HPDE6-E6E7 (cell line): Measurements from ENCODE around the gene ZNF358.

ENCODE experiments used
- DNase-seq: peaks from one replicate; pipeline ENCODE4 v3.0.0; 2011; ENCODE audit warnings: missing footprints; ENCODE audit errors: extremely low spot score

Gene ZNF358

DNA sequence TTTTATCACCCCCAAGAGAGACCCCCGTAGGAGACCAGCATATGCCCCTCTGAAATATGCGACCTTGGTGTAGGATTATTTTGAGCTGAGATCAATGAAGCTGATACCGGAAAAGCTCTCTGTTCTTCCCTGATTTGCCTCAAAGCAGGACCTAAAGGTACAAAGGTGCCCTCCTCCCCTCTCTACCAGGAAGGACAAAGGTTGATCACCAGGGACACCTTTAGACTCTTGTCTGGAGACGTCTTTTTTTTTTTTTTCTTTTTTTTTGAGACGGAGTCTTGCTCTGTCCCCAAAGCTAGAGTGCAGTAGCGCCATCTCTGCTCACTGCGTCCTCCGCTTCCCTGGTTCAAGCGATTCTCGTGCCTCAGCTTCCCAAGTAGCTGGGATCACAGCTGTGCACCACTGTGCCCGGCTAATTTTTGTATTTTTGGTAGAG lies 26.3 kb upstream of the ZNF358 start:
- DNase-seq, result no peak

DNA sequence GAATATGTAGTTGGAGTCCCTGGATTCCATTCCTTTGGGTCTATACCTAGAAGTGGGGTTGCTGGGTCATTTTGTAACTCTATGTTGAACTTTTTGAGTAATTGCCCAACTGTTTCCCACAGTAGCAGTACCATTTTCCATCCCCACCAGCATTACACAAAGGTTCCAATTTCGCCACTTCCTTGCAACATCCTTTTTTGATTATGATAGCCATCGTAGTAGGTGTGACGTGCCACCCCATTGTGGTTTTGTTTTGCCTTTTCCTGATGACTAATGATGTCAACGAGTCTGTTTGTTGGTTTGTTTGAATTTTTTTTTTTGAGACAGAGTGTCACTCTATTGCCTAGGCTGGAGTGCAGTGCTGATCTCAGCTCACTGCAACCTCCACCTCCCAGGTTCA lies 23.8 kb upstream of the ZNF358 start:
- DNase-seq, result no peak

DNA sequence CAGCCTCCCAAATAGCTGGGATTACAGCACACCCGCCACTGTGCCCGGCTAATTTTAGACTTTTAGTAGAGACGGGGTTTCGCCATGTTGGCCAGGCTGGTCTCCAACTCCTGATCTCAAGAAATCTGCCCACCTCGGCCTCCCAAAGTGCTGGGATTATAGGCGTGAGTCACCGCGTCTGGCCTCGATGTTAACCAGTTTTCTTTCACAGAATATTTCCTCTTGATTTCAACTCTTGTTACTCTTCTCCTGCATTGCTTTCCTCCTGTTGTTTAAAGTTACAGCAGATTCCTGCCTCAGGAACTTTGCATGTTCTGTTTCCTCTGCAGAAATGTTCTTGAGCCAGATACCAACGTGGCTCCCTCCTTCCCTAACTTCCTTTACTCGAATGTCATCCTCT lies 23.3 kb upstream of the ZNF358 start:
- no peak for DNase-seq

DNA sequence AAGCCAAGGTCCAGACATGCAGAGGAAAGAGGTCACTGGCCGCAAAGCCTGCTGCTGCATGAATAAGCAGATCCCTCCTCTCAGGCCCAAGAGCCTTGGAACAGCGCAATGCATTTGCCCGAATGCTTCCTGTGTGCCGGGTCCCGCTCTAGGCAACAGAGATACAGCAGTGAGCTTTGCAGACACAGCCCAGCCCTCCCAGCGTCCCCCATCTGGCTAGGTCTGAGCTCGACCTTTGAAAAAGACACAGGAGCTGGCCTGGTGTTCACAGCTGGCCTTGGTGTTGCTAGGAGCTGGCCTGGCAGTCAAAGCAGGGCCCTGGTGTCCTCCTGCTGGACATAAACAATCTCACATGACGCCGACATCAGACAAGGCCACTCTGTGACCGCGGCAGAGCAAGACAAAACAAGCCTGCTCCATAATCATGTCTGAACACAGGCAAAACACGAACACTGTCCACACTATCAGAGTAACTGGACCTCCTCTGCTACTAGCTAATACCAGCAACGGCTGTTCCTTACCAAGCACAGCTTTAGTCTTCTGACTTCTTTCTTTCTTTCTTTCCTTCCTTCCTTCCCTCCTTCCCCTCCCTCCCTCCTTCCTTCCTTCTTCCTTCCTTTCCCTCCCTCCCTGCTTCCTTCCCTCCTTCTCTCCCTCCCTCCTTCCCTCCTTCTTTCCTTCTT lies 21.3 kb upstream of the ZNF358 start:
- DNase-seq, result peak; percentile 65

DNA sequence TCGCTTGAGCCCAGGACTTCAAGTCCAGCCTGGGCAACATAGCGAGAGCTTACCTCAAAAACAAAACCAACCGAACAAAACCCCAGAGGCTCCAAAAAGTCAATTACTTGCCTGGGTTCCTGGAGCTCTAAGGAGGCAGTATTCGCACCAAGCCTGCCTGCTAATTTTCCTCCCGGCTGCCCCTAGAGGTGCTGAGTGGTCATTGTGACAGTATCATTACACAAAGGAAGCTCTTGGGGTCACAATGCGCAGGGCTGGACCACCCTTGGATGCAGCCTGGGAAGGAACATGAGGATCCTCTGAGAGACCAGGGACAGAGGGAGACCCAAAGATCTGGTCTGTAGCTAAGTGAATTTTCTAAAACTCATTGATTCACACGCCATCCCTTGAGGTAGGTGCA lies 18.6 kb upstream of the ZNF358 start:
- DNase-seq, result no peak

DNA sequence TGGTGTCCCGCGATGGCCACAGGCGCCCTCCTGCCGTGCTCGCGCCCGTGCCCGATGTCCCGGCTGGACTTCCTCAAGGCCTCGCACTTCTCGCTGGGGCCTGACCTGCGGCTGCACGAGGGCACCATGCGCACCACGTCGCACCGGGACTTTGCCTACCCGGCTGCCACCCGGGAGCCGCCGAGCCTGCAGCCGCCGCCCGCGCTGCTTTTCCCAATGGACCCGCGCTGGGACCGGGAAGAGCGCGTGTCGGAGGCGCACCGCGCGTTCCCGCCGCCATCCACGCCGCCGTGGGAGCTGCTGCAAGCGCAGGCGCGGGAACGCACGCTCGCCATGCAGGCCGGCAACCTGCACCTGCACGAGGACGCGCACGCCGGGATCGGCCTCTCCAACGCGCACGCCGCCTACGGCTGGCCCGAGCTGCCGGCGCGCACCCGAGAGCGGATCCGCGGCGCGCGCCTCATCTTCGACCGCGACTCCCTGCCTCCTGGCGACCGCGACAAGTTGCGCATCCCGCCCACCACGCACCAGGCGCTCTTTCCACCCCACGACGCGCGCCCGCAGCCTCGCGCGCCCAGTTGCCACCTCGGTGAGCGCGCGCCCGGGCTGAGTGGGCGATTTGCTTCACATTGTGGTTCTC lies 15.0 kb upstream of the ZNF358 start:
- DNase-seq, result peak; percentile 71

DNA sequence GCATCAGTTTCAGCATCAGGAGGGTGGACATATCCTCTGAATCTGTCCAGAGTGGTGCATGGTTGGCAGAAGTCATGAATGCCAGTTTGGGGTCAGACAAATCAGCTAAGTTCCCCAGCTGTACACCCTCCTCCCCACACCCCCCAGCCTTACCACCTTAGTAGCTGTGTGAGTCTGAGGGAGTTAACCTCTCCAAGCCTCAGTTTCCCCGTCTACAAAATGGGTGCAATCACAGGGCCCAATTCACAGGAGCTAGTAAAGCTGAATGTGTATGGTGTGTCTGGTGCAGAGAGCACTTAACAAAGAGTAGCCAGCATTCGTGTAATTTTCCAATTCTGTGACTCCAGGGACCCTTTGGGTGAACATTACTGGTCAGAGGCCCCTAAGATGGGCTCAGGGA lies 13.4 kb upstream of the ZNF358 start:
- DNase-seq, result no peak

DNA sequence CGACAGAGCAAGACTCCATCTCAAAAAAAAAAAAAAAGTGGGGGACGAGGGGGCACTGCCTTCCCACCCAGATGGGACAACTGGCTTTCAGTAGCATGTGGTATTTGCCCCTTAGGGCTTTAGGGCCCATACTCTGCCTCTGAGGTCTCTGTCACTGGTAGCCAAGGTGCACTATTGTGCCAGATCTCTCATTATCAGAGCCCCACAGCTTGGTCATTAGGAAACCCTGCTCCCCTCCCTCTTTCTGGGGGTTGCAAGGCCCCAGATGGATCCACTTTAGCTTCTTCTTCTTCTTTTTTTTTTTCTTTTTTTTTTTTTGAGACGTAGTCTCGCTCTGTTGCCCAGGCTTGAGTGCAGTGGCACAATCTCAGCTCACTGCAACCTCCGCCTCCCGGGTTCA lies 11.2 kb upstream of the ZNF358 start:
- no peak for DNase-seq

DNA sequence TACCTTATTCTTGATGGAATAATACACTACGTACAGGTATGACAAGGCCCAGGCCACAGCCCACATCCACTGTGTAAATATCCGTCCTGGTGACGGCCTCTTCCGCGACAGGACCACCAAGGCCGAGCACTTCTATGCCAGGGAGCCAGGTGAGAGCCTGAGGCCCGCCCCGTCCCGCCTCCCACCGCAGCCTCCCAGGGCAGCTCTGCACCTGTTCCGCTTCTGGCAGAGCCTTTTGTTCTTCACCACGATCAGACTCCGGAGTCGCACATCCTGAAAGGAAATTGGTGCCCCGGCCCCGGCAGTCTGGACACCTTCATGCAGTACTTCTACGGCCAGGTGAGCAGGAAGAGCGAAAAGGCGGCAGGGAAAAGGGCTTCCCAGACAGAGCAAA lies 10.6 kb upstream of the ZNF358 start:
- no peak for DNase-seq

DNA sequence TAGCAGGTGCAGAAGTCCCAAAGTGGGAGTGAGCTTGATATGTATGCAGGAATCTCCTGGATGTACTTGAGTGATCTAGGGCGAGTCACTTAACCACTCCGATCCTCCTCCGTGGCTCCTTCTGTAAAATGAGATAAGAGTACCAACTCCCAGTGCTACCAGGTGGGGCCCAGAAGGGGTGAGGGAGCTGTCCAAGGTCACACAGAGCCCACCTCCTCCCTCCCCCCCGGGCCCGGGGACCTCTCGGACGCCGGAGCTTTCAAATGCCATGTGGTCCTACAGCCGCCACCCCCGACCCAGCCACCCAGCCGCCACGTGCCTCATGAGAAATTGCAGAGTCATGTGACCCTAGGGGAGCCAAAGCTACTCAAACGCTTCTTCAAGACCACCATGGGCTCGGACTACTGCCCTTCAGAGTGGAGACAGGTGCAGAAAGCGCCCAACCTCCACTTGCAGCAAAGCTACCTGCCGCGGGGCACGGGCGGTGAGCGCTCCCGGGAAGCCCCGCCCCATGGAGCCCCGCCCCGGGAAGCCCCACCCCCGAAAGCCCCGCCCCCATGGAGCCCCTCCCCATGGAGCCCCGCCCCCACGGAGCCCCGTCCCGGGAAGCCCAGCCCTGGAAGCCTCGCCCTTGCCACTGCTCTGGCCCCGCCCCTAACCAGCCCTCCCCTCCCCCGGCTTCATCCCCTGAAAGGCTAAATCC lies 10.1 kb upstream of the ZNF358 start:
- DNase-seq, result no peak

DNA sequence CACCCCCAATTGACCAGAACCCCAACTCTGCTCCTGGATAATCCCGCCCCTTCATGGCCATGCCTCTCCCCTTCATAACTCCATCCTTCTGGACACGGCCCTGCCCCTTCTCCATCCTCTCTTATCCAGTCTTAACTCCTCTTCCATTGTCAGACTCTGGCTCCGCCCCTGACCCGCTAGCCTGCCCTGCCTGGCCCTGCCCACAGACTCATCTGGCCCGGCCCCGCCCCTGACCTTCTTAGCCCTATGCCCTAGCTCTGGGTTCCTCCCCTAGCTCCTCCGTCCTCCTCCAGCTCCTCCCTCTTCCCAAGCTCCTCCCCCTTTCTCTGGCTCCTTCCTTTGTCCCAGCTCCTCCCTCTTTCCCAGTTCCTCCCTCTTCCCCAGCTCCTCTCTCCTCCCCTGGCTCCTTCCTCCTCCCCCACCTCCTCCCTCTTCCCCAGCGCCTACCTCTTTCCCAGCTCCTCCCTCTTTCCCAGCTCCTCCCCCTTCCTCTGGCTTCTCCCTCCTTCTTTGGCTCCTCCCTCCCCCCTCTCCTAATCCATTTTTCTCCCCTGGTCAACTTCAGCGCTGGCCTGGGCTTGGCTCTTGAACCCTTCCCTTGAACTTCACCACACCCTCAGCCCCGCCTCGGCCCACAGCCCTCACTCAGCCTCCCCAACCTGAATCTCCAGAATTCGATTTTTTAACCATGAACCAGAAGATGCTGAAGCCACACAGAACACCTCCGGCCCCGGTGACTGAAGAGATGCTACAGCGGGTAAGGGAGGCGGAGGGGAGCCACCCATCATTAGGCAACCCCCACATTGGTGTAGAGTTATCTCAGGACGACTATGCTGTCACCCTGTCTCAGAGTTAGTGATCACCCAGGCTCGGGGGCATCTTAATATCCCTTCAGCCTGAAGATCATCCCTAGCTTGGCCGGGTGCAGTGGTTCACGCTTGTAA lies 9.2 kb upstream of the ZNF358 start:
- no peak for DNase-seq

DNA sequence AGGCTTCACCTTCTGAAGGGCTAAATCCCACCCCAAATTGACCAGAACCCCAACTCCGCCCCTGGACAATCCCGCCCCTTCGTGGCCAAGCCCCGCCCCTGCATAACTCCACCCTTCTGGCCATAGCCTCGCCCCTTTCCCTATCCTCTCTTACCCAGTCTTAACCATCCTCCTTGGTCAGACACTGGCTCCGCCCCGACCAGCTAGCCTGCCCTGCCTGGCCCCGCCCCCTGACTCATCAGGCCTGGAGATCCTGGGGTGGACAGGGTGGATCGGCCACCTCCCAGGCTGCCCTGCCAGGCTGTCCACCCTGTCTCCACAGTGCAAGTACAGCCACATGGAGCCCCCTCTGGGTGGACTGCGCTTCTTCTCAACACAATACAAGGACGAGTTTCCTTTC lies 8.0 kb upstream of the ZNF358 start:
- peak; percentile 86 for DNase-seq

DNA sequence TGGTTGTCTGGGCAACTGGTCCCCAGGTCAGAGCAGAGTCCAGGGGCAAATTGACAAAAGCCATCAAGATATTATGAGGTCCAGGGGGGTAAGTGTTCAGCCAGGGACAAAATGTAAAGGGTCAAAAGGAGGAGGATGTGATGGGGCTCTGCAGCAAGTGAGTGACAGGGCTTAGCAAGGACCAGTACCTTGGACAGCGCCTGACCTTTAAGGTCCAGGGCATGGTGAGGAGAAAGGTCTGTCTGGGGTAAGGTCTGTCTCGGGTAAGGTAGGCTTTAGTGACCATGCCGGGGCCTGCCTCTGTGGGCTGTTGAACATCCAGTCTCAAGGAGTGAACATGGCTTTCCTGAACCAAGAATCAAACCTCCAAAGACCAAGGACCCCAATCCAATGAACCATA lies 6.3 kb upstream of the ZNF358 start:
- DNase-seq, result no peak

DNA sequence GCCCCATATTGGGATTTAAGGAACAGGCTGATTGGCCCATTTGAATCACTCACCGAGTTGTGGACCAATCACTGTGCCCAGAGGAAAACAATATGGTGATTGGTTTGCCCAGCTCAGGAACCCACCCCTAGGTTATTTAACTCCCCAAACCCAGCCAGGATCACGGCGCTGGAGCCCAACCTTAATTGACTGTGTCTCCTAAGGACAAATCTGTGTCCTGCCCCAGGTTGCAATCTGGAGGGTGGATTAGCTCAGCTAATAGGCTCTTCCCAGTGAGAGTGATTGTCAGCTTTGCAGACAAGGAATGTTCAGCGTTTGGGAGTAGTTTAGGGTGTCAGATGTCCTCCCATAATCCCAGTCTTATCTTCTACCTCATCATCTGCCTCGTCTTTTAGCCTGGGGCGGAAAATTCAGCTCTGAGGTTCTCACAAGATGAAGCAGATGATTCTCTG lies 3.5 kb upstream of the ZNF358 start:
- DNase-seq, result no peak

DNA sequence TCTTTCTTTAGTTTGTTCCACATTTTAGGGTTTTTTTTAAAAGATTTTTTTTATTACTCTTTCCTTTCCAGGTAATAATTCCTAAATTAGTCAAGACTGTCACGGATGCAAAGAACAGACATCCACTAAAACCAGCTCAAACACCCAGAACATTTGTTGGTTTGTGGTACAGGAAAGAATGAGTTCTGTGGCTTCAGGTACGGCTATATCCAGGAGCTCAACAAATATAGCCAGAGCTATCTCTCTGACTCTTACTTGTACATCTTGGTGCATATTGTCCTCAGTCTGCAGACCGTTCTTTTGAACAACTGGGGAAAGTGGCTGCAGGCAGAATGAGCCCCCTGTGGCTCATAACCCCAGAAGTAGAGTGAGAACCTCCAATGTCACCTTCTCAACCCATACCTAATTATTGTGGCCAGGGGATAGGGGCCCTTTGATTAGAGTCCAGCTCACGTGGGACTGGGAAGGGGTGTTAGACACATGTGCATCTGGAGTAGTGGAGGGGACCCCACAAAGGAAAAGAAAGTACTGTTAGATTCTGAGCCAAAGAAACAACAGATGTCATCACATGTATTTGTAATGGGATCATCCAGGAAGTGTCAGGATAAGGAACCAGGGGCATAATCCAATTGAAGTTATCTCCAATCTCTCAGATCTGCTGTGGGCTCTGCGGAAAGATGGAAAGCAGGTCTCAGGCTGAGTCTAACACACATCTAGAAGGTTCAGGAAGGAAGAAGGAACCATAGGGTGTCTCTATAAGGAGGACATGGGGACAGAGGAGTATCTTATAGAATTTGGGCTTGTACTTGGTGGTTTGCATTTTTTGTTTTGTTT lies 1.9 kb upstream of the ZNF358 start:
- DNase-seq, result no peak

DNA sequence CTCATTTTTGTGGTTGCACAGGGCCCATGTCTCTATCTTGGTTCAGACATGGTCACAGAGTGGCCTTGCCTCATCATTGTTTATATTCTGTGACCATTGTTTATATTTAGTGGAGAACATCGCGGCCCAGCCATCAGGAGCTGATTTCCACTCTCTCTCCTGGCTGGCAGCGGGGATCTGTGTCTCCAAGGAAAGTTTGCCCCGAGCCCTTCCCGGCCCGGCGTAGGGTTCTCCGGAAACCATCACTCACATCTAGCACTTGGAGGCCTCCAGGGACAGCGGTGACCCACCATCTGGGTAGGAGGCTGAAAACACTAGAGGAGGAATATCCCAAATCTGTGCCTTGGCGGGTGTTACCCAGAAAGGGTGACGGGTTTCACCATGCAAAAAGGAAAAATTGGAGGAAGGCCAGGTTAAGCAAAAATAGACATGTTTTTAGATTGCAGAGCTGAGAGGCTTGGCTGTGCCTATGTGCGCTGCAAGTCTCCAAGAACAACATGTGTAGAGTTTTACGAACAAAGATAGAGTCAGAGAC lies 726 bp upstream of the ZNF358 start:
- no peak for DNase-seq

DNA sequence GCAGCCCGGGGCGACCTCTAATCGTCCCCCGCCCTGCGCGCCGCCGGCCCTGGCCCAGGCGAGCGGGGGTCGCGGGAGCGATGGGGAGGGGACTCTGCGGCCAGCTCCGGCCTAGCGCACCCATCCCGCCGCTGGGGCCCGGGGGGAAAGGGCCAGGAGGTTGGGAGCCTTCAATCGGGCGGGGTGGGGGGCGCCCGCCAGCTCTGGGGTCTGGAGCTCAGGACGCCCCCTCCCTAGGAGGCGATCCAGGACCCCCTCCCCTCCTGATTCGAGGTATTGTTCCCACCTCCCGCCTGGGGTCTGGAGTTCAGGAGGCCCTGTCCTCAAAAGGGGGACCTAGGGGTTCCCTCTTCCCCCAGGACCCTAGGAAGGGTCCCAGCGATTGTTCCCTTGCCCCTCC lies 430 bp downstream of the ZNF358 start:
- DNase-seq, result no peak

DNA sequence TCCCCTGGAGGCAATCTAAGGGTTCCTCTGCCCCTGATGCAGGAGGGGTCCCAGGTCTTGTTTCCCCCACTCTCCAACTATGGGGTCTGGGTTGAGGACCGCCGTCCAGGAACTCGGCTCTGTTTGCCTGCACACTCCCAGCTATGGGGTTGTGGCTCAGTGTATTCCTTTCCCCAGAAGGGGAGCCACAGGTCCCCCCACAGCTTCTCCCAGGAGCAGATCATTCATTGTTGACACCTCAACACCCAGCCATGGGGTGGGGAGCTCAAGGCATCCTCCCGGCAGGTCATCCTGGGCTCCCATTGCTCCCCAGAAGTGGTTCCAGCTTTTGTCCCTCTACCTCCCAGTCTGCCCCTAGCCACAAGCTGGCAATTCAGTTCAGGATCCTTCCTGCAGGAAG lies 975 bp downstream of the ZNF358 start:
- no peak for DNase-seq

DNA sequence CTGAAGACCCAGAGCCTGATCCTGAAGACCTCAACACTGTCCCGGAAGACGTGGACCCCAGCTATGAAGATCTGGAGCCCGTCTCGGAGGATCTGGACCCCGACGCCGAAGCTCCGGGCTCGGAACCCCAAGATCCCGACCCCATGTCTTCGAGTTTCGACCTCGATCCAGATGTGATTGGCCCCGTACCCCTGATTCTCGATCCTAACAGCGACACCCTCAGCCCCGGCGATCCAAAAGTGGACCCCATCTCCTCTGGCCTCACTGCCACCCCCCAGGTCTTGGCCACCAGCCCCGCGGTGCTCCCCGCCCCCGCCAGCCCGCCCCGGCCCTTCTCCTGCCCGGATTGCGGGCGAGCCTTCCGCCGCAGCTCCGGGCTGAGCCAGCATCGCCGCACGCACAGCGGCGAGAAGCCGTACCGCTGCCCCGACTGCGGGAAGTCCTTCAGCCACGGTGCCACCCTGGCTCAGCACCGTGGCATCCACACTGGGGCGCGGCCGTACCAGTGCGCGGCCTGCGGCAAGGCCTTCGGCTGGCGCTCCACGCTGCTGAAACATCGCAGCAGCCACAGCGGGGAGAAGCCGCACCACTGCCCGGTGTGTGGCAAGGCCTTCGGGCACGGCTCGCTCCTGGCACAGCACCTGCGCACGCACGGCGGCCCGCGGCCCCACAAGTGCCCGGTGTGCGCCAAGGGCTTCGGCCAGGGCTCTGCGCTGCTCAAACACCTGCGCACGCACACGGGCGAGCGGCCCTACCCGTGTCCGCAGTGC lies 3.6 kb downstream of the ZNF358 start:
- DNase-seq, result no peak
